CD4-positive, alpha-beta T cell (primary cell): ENCODE measurements around the gene POPDC3. TPM values are rescaled to one million over a fixed set of nuclear protein-coding genes. Genes with fewer than 3 reads are reported as not detected.

ENCODE experiments used
- ATAC-seq: fragments of 200-7000 bp; cut with Tn5 transposase; one replicate; pipeline ENCODE4 v1.10.0; 2022; ENCODE audit warnings: mild to moderate bottlenecking; ENCODE audit not compliant: poor library complexity
- CTCF ChIA-PET: fragments of 350-600 bp; sonication (Branson Sonifier 250); formaldehyde crosslinking; loops from one replicate; lab custom pipeline; 2021; ENCODE audit warnings: antibody characterized with exemption, inconsistent platforms; lab: Charles Lee
- POLR2A ChIA-PET: fragments of 350-600 bp; sonication (Branson Sonifier 250); formaldehyde crosslinking; loops from one replicate; lab custom pipeline; 2021; ENCODE audit warnings: antibody characterized with exemption, inconsistent platforms; lab: Charles Lee
- DNase-seq, 14 experiments: peaks; one replicate each; pipeline ENCODE4 v3.0.0-alpha.2; 2013 to 2020; ENCODE audit warnings: mixed read lengths in 2 of 14
- H3K27ac ChIP-seq, 2 donors: one replicate each; pipeline versions ENCODE4 v1.5.1 to v1.7.0; 2013; ENCODE audit warnings: low read length in 2 of 2, low read depth in 1 of 2, mild to moderate bottlenecking in 1 of 2
- H3K27me3 ChIP-seq, 2 experiments: 1 replicate in 1 of 2; 2 replicates in 1 of 2; pipeline versions ENCODE4 v1.6.1 to v1.7.0; 2013; ENCODE audit warnings: low read length in 2 of 2, control low read depth in 1 of 2, mild to moderate bottlenecking in 1 of 2, moderate library complexity in 1 of 2; ENCODE audit not compliant: insufficient read depth in 2 of 2, control insufficient read depth in 1 of 2
- H3K36me3 ChIP-seq: one replicate; pipeline ENCODE4 v1.6.1; 2013; ENCODE audit warnings: low read length, control low read depth; ENCODE audit not compliant: insufficient read depth
- H3K4me1 ChIP-seq: one replicate; pipeline ENCODE4 v1.6.1; 2013; ENCODE audit warnings: low read length, control low read depth; ENCODE audit not compliant: insufficient read depth
- H3K4me3 ChIP-seq: one replicate; pipeline ENCODE4 v1.5.1; 2013; ENCODE audit warnings: mild to moderate bottlenecking, low read length, moderate library complexity
- H3K9me3 ChIP-seq, 2 experiments: 1 replicate in 1 of 2; 2 replicates in 1 of 2; pipeline versions ENCODE4 v1.6.1 to v1.7.0; 2013; ENCODE audit warnings: low read length in 2 of 2, mild to moderate bottlenecking in 2 of 2, control low read depth in 1 of 2, moderate library complexity in 1 of 2; ENCODE audit not compliant: control insufficient read depth in 1 of 2, insufficient read depth in 1 of 2
- H3K27ac Mint-ChIP-seq: one replicate; pipeline ENCODE4 v1.8.0; 2020; ENCODE audit warnings: mixed read lengths
- H3K27me3 Mint-ChIP-seq: one replicate; pipeline ENCODE4 v1.8.0; 2021; ENCODE audit warnings: mixed read lengths
- H3K36me3 Mint-ChIP-seq: one replicate; pipeline ENCODE4 v1.8.0; 2021; ENCODE audit warnings: low read depth, mixed read lengths
- H3K4me1 Mint-ChIP-seq: one replicate; pipeline ENCODE4 v1.8.0; 2021; ENCODE audit warnings: low read depth, mixed read lengths
- H3K4me3 Mint-ChIP-seq: one replicate; pipeline ENCODE4 v1.8.0; 2020; ENCODE audit warnings: mild to moderate bottlenecking, mixed read lengths
- H3K9me3 Mint-ChIP-seq: one replicate; pipeline ENCODE4 v1.8.0; 2020; ENCODE audit warnings: mixed read lengths
- CTCF ChIP-seq: fragments of 200-600 bp; IDR thresholded peaks from one replicate; pipeline ENCODE4 v1.8.0; 2022; ENCODE audit warnings: antibody characterized with exemption, mild to moderate bottlenecking
- intact Hi-C, 2 experiments: fragments of 100-400 bp; cut with DNase I in 1 of 2; cut with micrococcal nuclease in 1 of 2; formaldehyde crosslinking; loops; one replicate each; pipeline versions ENCODE4 v1.15.1 to v1.9.0; 2023 to 2025; cut with DNase I, micrococcal nuclease
- total RNA-seq, 174 experiments: library from RNA in 2 of 174; stranded (reverse) in 2 of 174; gene quantifications; one replicate each; pipeline ENCODE4 v1.2.3 and lab custom pipeline; 2021 to 2026

The POPDC3 gene
- total RNA-seq, 2 experiments from 2014 or later, result not detected

GRCh38 chr6:105204331-105204730, 24.5 kb upstream of the POPDC3 start:
- H3K27ac Mint-ChIP-seq, result no peak overlapping the region
- CTCF ChIA-PET, result no interaction called here
- no peaks in the 10 kb centered on the region for H3K9me3 ChIP-seq

GRCh38 chr6:105202486-105202885, 22.7 kb upstream of the POPDC3 start:
- Mint-ChIP-seq H3K36me3 (no peaks in the 10 kb centered on the region), H3K9me3 (no peaks in the 10 kb centered on the region), H3K27me3 (peaks cover 5% of the 10 kb centered on the region), H3K4me1 (no peaks in the 10 kb centered on the region), H3K4me3 (no peak overlapping the region), H3K27ac (no peak overlapping the region)
- DNase-seq (no peak), ATAC-seq (no peak)
- ChIA-PET POLR2A (no interaction called here), CTCF (interaction anchor here (0.7 kb wide), 1 partner anchor 628 kb away, joined by 3 read pairs; no protein-coding TSS in a partner anchor)
- H3K27me3 ChIP-seq, result no peaks in the 10 kb centered on the region
- no peak for TF ChIP-seq CTCF
- no peak overlapping the region for H3K27ac ChIP-seq
- no peaks in the 10 kb centered on the region for H3K9me3 ChIP-seq
- intact Hi-C loops, result no loop called here
- no peak overlapping the region for H3K4me3 ChIP-seq
- H3K36me3 ChIP-seq, result no peaks in the 10 kb centered on the region
- H3K4me1 ChIP-seq, result no peaks in the 10 kb centered on the region

More at GRCh38 chr6:105204331-105204730, 24.5 kb upstream of the POPDC3 start:
- Histone ChIP-seq H3K27ac (no peak overlapping the region), H3K36me3 (no peaks in the 10 kb centered on the region), H3K4me3 (no peak overlapping the region), H3K27me3 (no peaks in the 10 kb centered on the region), H3K4me1 (no peaks in the 10 kb centered on the region)
- no peak overlapping the region for H3K4me3 Mint-ChIP-seq
- POLR2A ChIA-PET, result no interaction called here
- H3K4me1 Mint-ChIP-seq, result no peaks in the 10 kb centered on the region
- intact Hi-C loops, result no loop called here
- H3K27me3 Mint-ChIP-seq, result peaks cover 5% of the 10 kb centered on the region
- ATAC-seq (no peak), DNase-seq (no peak)
- H3K9me3 Mint-ChIP-seq, result no peaks in the 10 kb centered on the region
- no peak for TF ChIP-seq CTCF
- no peaks in the 10 kb centered on the region for H3K36me3 Mint-ChIP-seq

GRCh38 chr6:105200133-105200730, 20.4 kb upstream of the POPDC3 start:
- POLR2A ChIA-PET, result no interaction called here
- H3K9me3 Mint-ChIP-seq, result no peaks in the 10 kb centered on the region

More at GRCh38 chr6:105200133-105200730, 20.4 kb upstream of the POPDC3 start:
- H3K4me3 Mint-ChIP-seq, result no peak overlapping the region
- no peak overlapping the region for H3K27ac Mint-ChIP-seq
- DNase-seq (no peak), ATAC-seq (no peak)
- no peaks in the 10 kb centered on the region for H3K36me3 Mint-ChIP-seq
- TF ChIP-seq CTCF, result no peak
- H3K9me3 ChIP-seq, result no peaks in the 10 kb centered on the region
- no peaks in the 10 kb centered on the region for H3K4me1 Mint-ChIP-seq
- H3K36me3 ChIP-seq, result no peaks in the 10 kb centered on the region
- no peak overlapping the region for H3K27ac ChIP-seq
- CTCF ChIA-PET, result no interaction called here
- peaks cover 6% of the 10 kb centered on the region for H3K27me3 Mint-ChIP-seq
- H3K4me3 ChIP-seq, result no peak overlapping the region
- H3K4me1 ChIP-seq, result no peaks in the 10 kb centered on the region
- no peaks in the 10 kb centered on the region for H3K27me3 ChIP-seq
- intact Hi-C loops, result no loop called here
